HG03575 (cell line): ENCODE data around the gene EPC2.

Experiments used
- ATAC-seq: cut with Tn5 transposase; IDR thresholded peaks from one replicate; pipeline ENCODE4 v1.9.1; 2021; ENCODE audit not compliant: unreplicated experiment, insufficient number of reproducible peaks, low FRiP score; ENCODE audit errors: extremely low read depth

Gene EPC2

DNA sequence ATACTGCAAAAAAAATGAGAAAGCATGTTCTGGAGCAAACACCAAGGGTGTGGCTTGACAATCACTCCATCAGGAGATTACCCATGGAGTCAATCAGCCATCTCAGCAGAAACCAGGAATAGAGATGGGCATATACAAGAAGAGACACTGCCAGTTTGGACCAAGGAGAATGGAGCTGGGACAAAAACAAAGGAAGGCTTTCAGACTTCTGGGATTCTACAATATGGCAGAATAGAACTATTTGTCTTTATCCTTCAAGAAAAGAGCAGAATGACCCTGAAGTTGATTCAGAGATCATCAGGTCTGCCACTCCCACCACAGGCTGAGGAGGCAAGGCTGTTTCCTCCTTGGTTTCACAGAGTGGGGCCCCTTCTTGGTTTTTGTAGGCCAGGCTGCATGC lies 182.2 kb downstream of the EPC2 start:
- ATAC-seq: no peak

DNA sequence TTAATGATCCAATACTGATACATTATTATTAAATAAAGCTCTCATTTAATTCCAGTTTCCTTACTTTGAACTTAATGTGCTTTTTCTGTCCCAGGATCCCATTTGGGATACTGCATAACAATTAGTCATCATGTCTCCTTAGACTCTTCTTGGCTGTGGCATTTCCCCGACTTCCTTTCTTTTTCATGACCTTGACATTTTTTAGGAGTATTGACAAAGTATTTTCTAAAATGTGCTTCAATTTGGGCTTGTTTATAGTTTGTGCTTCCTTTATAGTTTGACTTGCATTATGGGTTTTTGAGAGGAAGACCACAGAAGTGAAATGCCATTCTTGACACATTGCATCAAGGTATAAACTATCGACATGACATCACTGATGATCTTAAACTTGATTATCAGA lies 184.4 kb downstream of the EPC2 start:
- ATAC-seq: no peak

DNA sequence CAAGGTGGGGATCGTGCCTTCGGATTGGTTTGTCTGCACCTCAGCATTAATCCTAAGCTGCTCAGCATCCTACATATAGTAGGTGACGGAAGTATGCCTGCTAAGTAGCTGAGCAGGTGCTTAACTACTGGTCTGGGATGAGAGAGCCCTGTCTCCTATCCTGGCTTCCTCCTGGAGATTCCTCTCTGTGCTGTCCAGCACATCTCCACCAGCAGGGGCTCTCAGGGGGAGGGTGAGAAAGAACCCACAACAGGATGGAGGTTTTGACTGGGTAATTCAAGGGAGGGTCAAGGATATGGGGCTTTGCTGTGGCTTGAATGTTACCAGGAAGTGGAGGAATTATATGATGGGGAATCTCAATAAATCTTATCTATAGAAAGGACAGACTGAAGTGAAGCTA lies 185.1 kb downstream of the EPC2 start:
- ATAC-seq: no peak

DNA sequence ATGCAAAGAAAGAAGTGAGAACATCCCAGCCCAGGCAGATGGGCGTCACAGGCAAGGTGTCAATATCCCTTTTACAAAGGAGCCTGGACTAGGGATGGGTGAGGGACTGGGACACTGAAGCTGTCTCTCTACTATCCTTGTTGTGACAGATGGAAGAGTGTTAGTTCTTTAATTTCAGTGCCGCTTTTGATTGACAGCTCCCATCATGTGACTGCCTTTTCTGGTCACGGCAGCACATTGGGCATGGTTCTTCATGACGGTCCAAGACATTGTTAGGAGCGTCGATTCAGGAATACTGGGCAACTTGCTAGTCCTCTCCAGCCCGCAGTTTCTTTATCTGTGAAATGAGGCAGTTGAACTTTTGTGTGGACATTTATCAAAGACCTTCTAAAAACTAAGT lies 188.1 kb downstream of the EPC2 start:
- no peak for ATAC-seq
